ENCODE results near the gene OBP2A.
"Not testable (repeated sequence)": the region's sequence is repeated elsewhere in the genome, so short reads cannot be mapped to it uniquely, and the experiment has no call there.

- not testable (repeated sequence) for TF ChIP-seq L3MBTL2 (conservative IDR thresholded peaks at IDR 0.05); FOXM1 (IDR thresholded peaks at IDR 0.05; ENCODE audit: borderline replicate concordance); BHLHE40 (IDR thresholded peaks at IDR 0.05; ENCODE audit: borderline replicate concordance); FOXA1 (IDR thresholded peaks at IDR 0.05); FOXK2 (IDR thresholded peaks at IDR 0.05); TARDBP (IDR thresholded peaks at IDR 0.05); NFRKB (IDR thresholded peaks at IDR 0.05); SP1 (IDR thresholded peaks at IDR 0.05); ELF4 (IDR thresholded peaks at IDR 0.05); SUZ12 (IDR thresholded peaks at IDR 0.05); HDGF (IDR thresholded peaks at IDR 0.05; ENCODE audit: borderline replicate concordance); ZNF384 (IDR thresholded peaks at IDR 0.05)
These were observed 10.3 kb upstream of the OBP2A start for GRCh38 chr9:135535631-135536030.

Data from HEK293T (cell line).